ENCODE results near the gene SLC4A11. TPM values are rescaled to one million over a fixed set of nuclear protein-coding genes. Genes with fewer than 3 reads are reported as not detected.

SLC4A11 gene
- polyA plus RNA-seq, 1 donor from 2014 or later, result 0.19 TPM

- Histone ChIP-seq H2AFZ (ENCODE audit: low read depth, low read length) (no peak overlapping the region), H3K9me3 (ENCODE audit: low read length) (no peaks in the 10 kb centered on the region), H3K27ac (ENCODE audit: low read length) (no peak overlapping the region), H3F3A (ENCODE audit: insufficient read depth, low read length, poor library complexity, severe bottlenecking) (no peaks in the 10 kb centered on the region), H3K79me2 (replicated peaks; ENCODE audit: insufficient read depth, low read length) (no peaks in the 10 kb centered on the region), H3K4me3 (ENCODE audit: low read length) (no peak overlapping the region), H3K9ac (ENCODE audit: low read length) (no peak overlapping the region), H3K36me3 (ENCODE audit: insufficient read depth, low read length) (peaks cover 4% of the 10 kb centered on the region), H3K27me3 (ENCODE audit: insufficient read depth, low read depth, low read length) (no peaks in the 10 kb centered on the region), H4K20me1 (ENCODE audit: insufficient read depth) (no peaks in the 10 kb centered on the region), H3K9me2 (ENCODE audit: insufficient read depth, low read length) (no peaks in the 10 kb centered on the region), H3K4me2 (ENCODE audit: low read length) (no peak overlapping the region)
- TF ChIP-seq MXI1 (conservative IDR thresholded peaks at IDR 0.05; ENCODE audit: poor library complexity, severe bottlenecking) (no peak), EP300 (conservative IDR thresholded peaks at IDR 0.05; ENCODE audit: poor library complexity, severe bottlenecking) (no peak), SMC3 (conservative IDR thresholded peaks at IDR 0.05; ENCODE audit: poor library complexity) (no peak), CTCF (IDR thresholded peaks at IDR 0.05; ENCODE audit: poor library complexity, severe bottlenecking) (no peak), EZH2 (IDR thresholded peaks at IDR 0.05; ENCODE audit: borderline replicate concordance, insufficient read depth, low read length, poor library complexity, severe bottlenecking) (no peak), REST (IDR thresholded peaks at IDR 0.05; ENCODE audit: borderline replicate concordance) (no peak), RAD21 (conservative IDR thresholded peaks at IDR 0.05) (no peak), POLR2AphosphoS5 (IDR thresholded peaks at IDR 0.05) (no peak)
Measured at GRCh38 chr20:3282271-3283221, 43.6 kb upstream of the SLC4A11 start.

- TF ChIP-seq TAF1 (IDR thresholded peaks at IDR 0.05; ENCODE audit: low read depth) (no peak), CTCF (IDR thresholded peaks at IDR 0.05; ENCODE audit: poor library complexity, severe bottlenecking) (no peak), EZH2 (IDR thresholded peaks at IDR 0.05; ENCODE audit: borderline replicate concordance, insufficient read depth, low read length, poor library complexity, severe bottlenecking) (no peak), RAD21 (conservative IDR thresholded peaks at IDR 0.05) (no peak), EP300 (conservative IDR thresholded peaks at IDR 0.05; ENCODE audit: poor library complexity, severe bottlenecking) (no peak), SMC3 (conservative IDR thresholded peaks at IDR 0.05; ENCODE audit: poor library complexity) (no peak), REST (IDR thresholded peaks at IDR 0.05; ENCODE audit: borderline replicate concordance) (no peak), POLR2AphosphoS5 (IDR thresholded peaks at IDR 0.05) (no peak), MXI1 (conservative IDR thresholded peaks at IDR 0.05; ENCODE audit: poor library complexity, severe bottlenecking) (no peak)
- no peak overlapping the region for H2AFZ ChIP-seq (ENCODE audit: low read depth, low read length)
- H3K9ac ChIP-seq (ENCODE audit: low read length), result no peak overlapping the region
- H3K27ac ChIP-seq (ENCODE audit: low read length), result no peak overlapping the region
- no peaks in the 10 kb centered on the region for H3K9me3 ChIP-seq (ENCODE audit: low read length)
- no peaks in the 10 kb centered on the region for H3K79me2 ChIP-seq (replicated peaks; ENCODE audit: insufficient read depth, low read length)
- H3K9me2 ChIP-seq (ENCODE audit: insufficient read depth, low read length), result no peaks in the 10 kb centered on the region
- no peaks in the 10 kb centered on the region for H3K27me3 ChIP-seq (ENCODE audit: insufficient read depth, low read depth, low read length)
- no peaks in the 10 kb centered on the region for H3F3A ChIP-seq (ENCODE audit: insufficient read depth, low read length, poor library complexity, severe bottlenecking)
- H3K36me3 ChIP-seq (ENCODE audit: insufficient read depth, low read length), result no peaks in the 10 kb centered on the region
- no peaks in the 10 kb centered on the region for H4K20me1 ChIP-seq (ENCODE audit: insufficient read depth)
- H3K4me3 ChIP-seq (ENCODE audit: low read length), result no peak overlapping the region
- H3K4me2 ChIP-seq (ENCODE audit: low read length), result no peak overlapping the region
Measured at GRCh38 chr20:3281437-3281836, 42.4 kb upstream of the SLC4A11 start.
